ENCODE measurements around the gene MID2. TPM values are rescaled to one million over a fixed set of nuclear protein-coding genes. Genes with fewer than 3 reads are reported as not detected.
"Not testable (repeated sequence)": the region's sequence is repeated elsewhere in the genome, so short reads cannot be mapped to it uniquely, and the experiment has no call there.

MID2 gene
- total RNA-seq, 2 experiments from 2014 or later: not detected

DNA sequence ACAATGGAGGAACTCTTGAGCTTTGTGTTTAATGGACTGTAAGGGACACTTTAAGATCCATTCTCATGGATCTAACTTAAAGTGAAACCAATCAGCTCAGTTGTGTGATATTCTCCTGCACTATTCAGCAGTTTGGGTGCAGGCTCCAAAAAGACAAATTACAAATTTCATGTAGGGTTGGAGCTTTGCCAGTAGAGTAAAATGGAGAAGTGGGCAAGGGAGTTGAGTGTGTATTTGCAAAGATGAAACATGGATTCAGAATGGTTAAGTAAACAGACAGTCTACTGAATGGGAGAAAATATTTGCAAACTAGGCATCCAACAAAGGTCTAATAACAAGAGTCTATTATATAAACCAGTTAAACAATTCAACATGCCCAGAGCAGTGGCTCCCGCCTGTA lies 21.2 kb upstream of the MID2 start:
- intact Hi-C loops (cut with micrococcal nuclease; ENCODE audit: unreplicated experiment): no loop called here
- CTCF ChIA-PET (ENCODE audit: unreplicated experiment): no interaction called here
- no TSS peak for BruUV-seq (replicated peaks)

DNA sequence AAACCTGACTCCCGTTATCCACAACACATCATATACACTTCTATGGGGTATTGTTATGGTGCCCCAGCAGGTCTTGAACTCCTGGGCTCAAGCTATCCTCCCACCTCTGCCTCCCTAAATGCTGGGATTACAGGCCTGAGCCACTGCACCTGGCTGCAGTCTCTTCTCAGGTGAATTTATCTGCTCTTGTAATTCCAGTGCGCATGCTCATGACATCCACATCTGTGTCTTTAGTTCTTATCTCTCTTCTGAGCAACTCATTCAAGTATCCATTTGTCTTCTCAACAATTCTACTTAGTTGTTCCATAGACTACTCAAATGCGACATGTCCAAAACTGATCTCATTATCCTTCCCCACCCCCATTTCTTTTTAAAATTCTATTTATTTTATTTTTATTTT lies 20.5 kb upstream of the MID2 start:
- H3K27ac ChIP-seq (ENCODE audit: low read depth, low read length, poor library complexity, severe bottlenecking): no peak overlapping the region
- intact Hi-C loops (cut with micrococcal nuclease; ENCODE audit: unreplicated experiment): no loop called here
- H3K4me3 ChIP-seq (ENCODE audit: low read depth, low read length, poor library complexity, severe bottlenecking): no peak overlapping the region
- H3K9me2 ChIP-seq (ENCODE audit: insufficient read depth, low read length): no peaks in the 10 kb centered on the region
- no TSS peak for BruUV-seq (replicated peaks)
- CTCF ChIA-PET (ENCODE audit: unreplicated experiment): no interaction called here
- no peak for DNase-seq (ENCODE audit: low spot score)
- H2AFZ ChIP-seq (ENCODE audit: low read length): no peak overlapping the region
- H4K20me1 ChIP-seq (ENCODE audit: insufficient read depth, low read length): no peaks in the 10 kb centered on the region
- TF ChIP-seq, protein P1, sequence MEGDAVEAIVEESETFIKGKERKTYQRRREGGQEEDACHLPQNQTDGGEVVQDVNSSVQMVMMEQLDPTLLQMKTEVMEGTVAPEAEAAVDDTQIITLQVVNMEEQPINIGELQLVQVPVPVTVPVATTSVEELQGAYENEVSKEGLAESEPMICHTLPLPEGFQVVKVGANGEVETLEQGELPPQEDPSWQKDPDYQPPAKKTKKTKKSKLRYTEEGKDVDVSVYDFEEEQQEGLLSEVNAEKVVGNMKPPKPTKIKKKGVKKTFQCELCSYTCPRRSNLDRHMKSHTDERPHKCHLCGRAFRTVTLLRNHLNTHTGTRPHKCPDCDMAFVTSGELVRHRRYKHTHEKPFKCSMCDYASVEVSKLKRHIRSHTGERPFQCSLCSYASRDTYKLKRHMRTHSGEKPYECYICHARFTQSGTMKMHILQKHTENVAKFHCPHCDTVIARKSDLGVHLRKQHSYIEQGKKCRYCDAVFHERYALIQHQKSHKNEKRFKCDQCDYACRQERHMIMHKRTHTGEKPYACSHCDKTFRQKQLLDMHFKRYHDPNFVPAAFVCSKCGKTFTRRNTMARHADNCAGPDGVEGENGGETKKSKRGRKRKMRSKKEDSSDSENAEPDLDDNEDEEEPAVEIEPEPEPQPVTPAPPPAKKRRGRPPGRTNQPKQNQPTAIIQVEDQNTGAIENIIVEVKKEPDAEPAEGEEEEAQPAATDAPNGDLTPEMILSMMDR (conservative IDR thresholded peaks at IDR 0.05; ENCODE audit: low read length): no peak
- TF ChIP-seq EZH2phosphoT487 (IDR thresholded peaks at IDR 0.05; ENCODE audit: borderline replicate concordance, low read depth, low read length): no peak
- POLR2A ChIA-PET: no interaction called here
- no peaks in the 10 kb centered on the region for H3K9me3 ChIP-seq (ENCODE audit: low read length)
- no peaks in the 10 kb centered on the region for H3K79me2 ChIP-seq (ENCODE audit: insufficient read depth, low read depth, low read length)
- no peak overlapping the region for H3K4me2 ChIP-seq (ENCODE audit: low read length)
- H3K36me3 ChIP-seq (ENCODE audit: insufficient read depth, low read length): no peaks in the 10 kb centered on the region
- no peaks in the 10 kb centered on the region for H3K4me1 ChIP-seq (ENCODE audit: insufficient read depth, low read length, poor library complexity, severe bottlenecking)

More for the DNA sequence above, 21.2 kb upstream of the MID2 start:
- Histone ChIP-seq H3K4me2 (ENCODE audit: low read length) (no peak overlapping the region), H3K27ac (ENCODE audit: low read depth, low read length, poor library complexity, severe bottlenecking) (no peak overlapping the region), H3K4me1 (ENCODE audit: insufficient read depth, low read length, poor library complexity, severe bottlenecking) (no peaks in the 10 kb centered on the region), H3K4me3 (ENCODE audit: low read depth, low read length, poor library complexity, severe bottlenecking) (no peak overlapping the region), H3K9me3 (ENCODE audit: low read length) (no peaks in the 10 kb centered on the region), H3K79me2 (ENCODE audit: insufficient read depth, low read depth, low read length) (no peaks in the 10 kb centered on the region), H3K9me2 (ENCODE audit: insufficient read depth, low read length) (no peaks in the 10 kb centered on the region), H3K36me3 (ENCODE audit: insufficient read depth, low read length) (no peaks in the 10 kb centered on the region), H2AFZ (ENCODE audit: low read length) (no peak overlapping the region), H4K20me1 (ENCODE audit: insufficient read depth, low read length) (no peaks in the 10 kb centered on the region)
- no peak for DNase-seq (ENCODE audit: low spot score)
- POLR2A ChIA-PET: no interaction called here
- TF ChIP-seq, protein P1 (conservative IDR thresholded peaks at IDR 0.05; ENCODE audit: low read length): no peak
- TF ChIP-seq EZH2phosphoT487 (IDR thresholded peaks at IDR 0.05; ENCODE audit: borderline replicate concordance, low read depth, low read length): no peak

DNA sequence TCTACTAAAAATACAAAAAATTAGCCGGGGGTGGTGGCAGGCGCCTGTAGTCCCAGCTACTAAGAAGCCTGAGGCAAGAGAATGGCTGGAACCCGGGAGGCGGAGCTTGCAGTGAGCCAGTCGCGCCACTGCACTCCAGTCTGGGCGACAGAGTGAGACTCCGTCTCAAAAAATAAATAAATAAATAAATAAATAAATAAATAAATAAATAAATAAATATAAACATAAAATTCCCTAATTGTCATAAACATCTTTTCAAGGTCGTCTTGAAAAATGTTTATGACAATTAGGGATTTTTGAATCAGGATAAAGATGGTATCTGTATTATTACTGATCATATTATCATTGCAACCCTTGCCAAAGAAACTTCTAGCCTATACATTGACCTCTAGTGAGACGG lies 15.6 kb upstream of the MID2 start:
- H4K20me1 ChIP-seq (ENCODE audit: insufficient read depth, low read length); H3K36me3 ChIP-seq (ENCODE audit: insufficient read depth, low read length); H3K79me2 ChIP-seq (ENCODE audit: insufficient read depth, low read depth, low read length); H3K9me2 ChIP-seq (ENCODE audit: insufficient read depth, low read length); H3K9me3 ChIP-seq (ENCODE audit: low read length); H3K27ac ChIP-seq (ENCODE audit: low read depth, low read length, poor library complexity, severe bottlenecking); H3K4me2 ChIP-seq (ENCODE audit: low read length); H3K4me3 ChIP-seq (ENCODE audit: low read depth, low read length, poor library complexity, severe bottlenecking); CTCF ChIA-PET (ENCODE audit: unreplicated experiment); H3K4me1 ChIP-seq (ENCODE audit: insufficient read depth, low read length, poor library complexity, severe bottlenecking); H2AFZ ChIP-seq (ENCODE audit: low read length); BruUV-seq (replicated peaks); intact Hi-C loops (cut with micrococcal nuclease; ENCODE audit: unreplicated experiment); DNase-seq (ENCODE audit: low spot score): not testable (repeated sequence)
- POLR2A ChIA-PET: interaction anchor here (0.6 to 0.7 kb wide), 2 partner anchors 222 to 564 kb away, joined by 3 to 6 read pairs; no protein-coding TSS in a partner anchor
